Heart left ventricle (tissue), 16 donors: ENCODE results near the gene ZSCAN10. TPM values are rescaled to one million over a fixed set of nuclear protein-coding genes. Genes with fewer than 3 reads are reported as not detected.
"Not testable (repeated sequence)": the region's sequence is repeated elsewhere in the genome, so short reads cannot be mapped to it uniquely, and the experiment has no call there.

Source experiments
- ATAC-seq, 4 donors: fragments of 200-7000 bp; cut with Tn5 transposase; one replicate each; pipeline ENCODE4 v1.9.1; 2020 to 2022; ENCODE audit warnings: moderate library complexity in 4 of 4, mild to moderate bottlenecking in 3 of 4, moderate number of reproducible peaks in 1 of 4
- DNase-seq, 5 donors: peaks; one replicate each; pipeline ENCODE4 v3.0.0-alpha.2; 2020
- H3K27ac ChIP-seq, 12 donors: fragments of 200-600 bp; sonication (generic) in 4 of 12; one replicate each; pipeline versions ENCODE4 v1.5.0 to v1.8.0; 2016 to 2022; ENCODE audit warnings: mild to moderate bottlenecking in 2 of 12
- H3K27me3 ChIP-seq, 9 donors: fragments of 200-600 bp; sonication (generic) in 2 of 9; one replicate each; pipeline versions ENCODE4 v1.5.1 to v1.8.0; 2016 to 2022; ENCODE audit warnings: mild to moderate bottlenecking in 3 of 9
- H3K36me3 ChIP-seq, 9 donors: fragments of 200-600 bp; sonication (generic) in 2 of 9; one replicate each; pipeline versions ENCODE4 v1.5.0 to v1.8.0; 2018 to 2022; ENCODE audit warnings: mild to moderate bottlenecking in 2 of 9
- H3K4me1 ChIP-seq, 12 donors: fragments of 200-600 bp; sonication (generic) in 4 of 12; one replicate each; pipeline versions ENCODE4 v1.5.0 to v1.8.0; 2016 to 2022; ENCODE audit warnings: mild to moderate bottlenecking in 3 of 12
- H3K4me3 ChIP-seq, 12 donors: fragments of 200-600 bp; sonication (generic) in 4 of 12; one replicate each; pipeline versions ENCODE4 v1.5.0 to v1.8.0; 2017 to 2022; ENCODE audit warnings: mild to moderate bottlenecking in 9 of 12, moderate library complexity in 4 of 12
- H3K9me3 ChIP-seq, 12 donors: fragments of 200-600 bp; sonication (generic) in 4 of 12; one replicate each; pipeline versions ENCODE4 v1.5.0 to v1.8.0; 2016 to 2022; ENCODE audit warnings: mild to moderate bottlenecking in 1 of 12
- POLR2A ChIP-seq, 2 donors: fragments of 450-650 bp; IDR thresholded peaks; one replicate each; pipeline ENCODE4 v1.6.1; 2017; ENCODE audit warnings: antibody characterized with exemption in 2 of 2, mild to moderate bottlenecking in 2 of 2, moderate library complexity in 2 of 2
- WGBS, 4 donors: extraction: QIAGEN DNeasy Blood & Tissue Kit in 2 of 4; methylation state at CpG; one replicate each; pipeline versions ENCODE4 v1.1.5 to v1.1.7; 2013 to 2018; 5-methylcytosine and 5-hydroxymethylcytosine counted together
- intact Hi-C, 10 donors: fragments of 100-400 bp; cut with DNase I; formaldehyde crosslinking; loops; one replicate each; pipeline versions ENCODE4 v1.11.1 to v1.14.2; 2022
- polyA plus RNA-seq, 2 donors: library from polyadenylated mRNA; stranded (reverse); fragments of 200-250 nt; gene quantifications; one replicate each; pipeline ENCODE4 v1.2.3, GENCODE V29; 2013
- total RNA-seq, 9 donors: library from RNA; depleted of rRNA in 2 of 9; stranded (reverse); fragments of >200 nt in 2 of 9; fragmentation: NEBNext Ultra II Directional in 3 of 9; extraction: Animal tissue kit (Norgen Biotek cat#: 25700) in 3 of 9; gene quantifications; one replicate each; pipeline versions ENCODE4 v1.1.0 to v1.2.4, GENCODE V29; 2016 to 2023
- TF ChIP-seq, protein P1 (sequence below), 12 donors: fragments of 200-600 bp; sonication (generic) in 4 of 12; IDR thresholded peaks; one replicate each; pipeline versions ENCODE4 v1.5.0 to v1.8.0; 2018 to 2022; ENCODE audit warnings: antibody characterized with exemption in 12 of 12, mild to moderate bottlenecking in 5 of 12
- donor health status: ischemic (EF 13 %, LVEDD 7.1; RV severe dilation, severe dysfunction).
- donor health status: healthy with polysubstance abuse.
- donor health status: DM: no; HTN: yes; CAD: no.
- donor health status: DM: no; HTN: no; CAD: no.
- donor health status: ischemic (EF 25% LVEDD 6.9; RV normal size, moderate dysfunction).
- donor health status: ischemic (EF 25% LVEDD 5.7; RV mildly dilated, moderate dysfunction).
- donor health status: healthy.
- donor health status: DM: yes; HTN: yes; CAD: no.
- donor health status: ischemic (EF 35%, LVEDD 5.7; RV mildly dilated, moderate dysfunction).
- donor health status: nonischemic (EF 11% LVEDD 7.7; RV severe dilation, severe dysfunction).
- donor health status: DM: yes; HTN: yes; CAD: no.
- donor health status: PGD.
- donor health status: ischemic (EF 29% LVEDD 5.4; RV normal size, mild dysfunction).
- donor health status: nonischemic (EF 23%, LVEDD 6.1; RV moderate dilation, normal function).

ZSCAN10 gene
- total and polyA plus RNA-seq, 11 donors = not detected

GRCh38 chr16:3070608-3071111, 28.4 kb downstream of the ZSCAN10 start:
- peaks cover 0 to 42% (median 7%) of the 10 kb centered on the region in 12 donors for H3K4me1 ChIP-seq
- peaks cover 0 to 23% (median 6%) of the 10 kb centered on the region in 9 donors for H3K36me3 ChIP-seq
- 86 to 97% (median 91%) methylated on average over 6 to 9 of the region's 9 CpGs for WGBS, 4 donors
- DNase-seq (no peak), ATAC-seq (no peak)
- no peaks in the 10 kb centered on the region for H3K9me3 ChIP-seq
- no peak overlapping the region for H3K27ac ChIP-seq
- TF ChIP-seq, protein P1, sequence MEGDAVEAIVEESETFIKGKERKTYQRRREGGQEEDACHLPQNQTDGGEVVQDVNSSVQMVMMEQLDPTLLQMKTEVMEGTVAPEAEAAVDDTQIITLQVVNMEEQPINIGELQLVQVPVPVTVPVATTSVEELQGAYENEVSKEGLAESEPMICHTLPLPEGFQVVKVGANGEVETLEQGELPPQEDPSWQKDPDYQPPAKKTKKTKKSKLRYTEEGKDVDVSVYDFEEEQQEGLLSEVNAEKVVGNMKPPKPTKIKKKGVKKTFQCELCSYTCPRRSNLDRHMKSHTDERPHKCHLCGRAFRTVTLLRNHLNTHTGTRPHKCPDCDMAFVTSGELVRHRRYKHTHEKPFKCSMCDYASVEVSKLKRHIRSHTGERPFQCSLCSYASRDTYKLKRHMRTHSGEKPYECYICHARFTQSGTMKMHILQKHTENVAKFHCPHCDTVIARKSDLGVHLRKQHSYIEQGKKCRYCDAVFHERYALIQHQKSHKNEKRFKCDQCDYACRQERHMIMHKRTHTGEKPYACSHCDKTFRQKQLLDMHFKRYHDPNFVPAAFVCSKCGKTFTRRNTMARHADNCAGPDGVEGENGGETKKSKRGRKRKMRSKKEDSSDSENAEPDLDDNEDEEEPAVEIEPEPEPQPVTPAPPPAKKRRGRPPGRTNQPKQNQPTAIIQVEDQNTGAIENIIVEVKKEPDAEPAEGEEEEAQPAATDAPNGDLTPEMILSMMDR (IDR thresholded peaks at IDR 0.05) = no peak
- no peak for TF ChIP-seq POLR2A (IDR thresholded peaks at IDR 0.05)
- intact Hi-C loops = no loop called here
- H3K4me3 ChIP-seq = no peak overlapping the region
- H3K27me3 ChIP-seq = no peaks in the 10 kb centered on the region

DNA sequence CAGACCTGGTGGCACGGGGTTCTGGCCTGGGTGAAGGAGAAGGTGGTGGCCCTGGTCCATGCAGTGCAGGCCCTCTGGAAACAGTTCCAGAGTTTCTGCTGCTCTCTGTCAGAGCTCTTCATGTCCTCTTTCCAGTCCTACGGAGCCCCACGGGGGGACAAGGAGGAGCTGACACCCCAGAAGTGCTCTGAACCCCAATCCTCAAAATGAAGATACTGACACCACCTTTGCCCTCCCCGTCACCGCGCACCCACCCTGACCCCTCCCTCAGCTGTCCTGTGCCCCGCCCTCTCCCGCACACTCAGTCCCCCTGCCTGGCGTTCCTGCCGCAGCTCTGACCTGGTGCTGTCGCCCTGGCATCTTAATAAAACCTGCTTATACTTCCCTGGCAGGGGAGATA, 29.9 kb downstream of the ZSCAN10 start:
- Histone ChIP-seq H3K36me3 (peaks cover 0 to 23% (median 6%) of the 10 kb centered on the region in 9 donors), H3K4me1 (peaks cover 0 to 44% (median 14%) of the 10 kb centered on the region in 12 donors)
- 87 to 92% (median 88%) methylated on average over 8 to 10 of the region's 11 CpGs for WGBS, 4 donors
- not testable (repeated sequence) for ATAC-seq, DNase-seq, H3K4me3 ChIP-seq, H3K9me3 ChIP-seq, H3K27me3 ChIP-seq, H3K27ac ChIP-seq
- intact Hi-C loops = loop anchor here in 2 of 10 donors (5.0 kb wide), 1 partner anchor 33 kb away; no protein-coding TSS in a partner anchor

- H3K9me3 ChIP-seq = no peaks in the 10 kb centered on the region
- no peaks in the 10 kb centered on the region for H3K27me3 ChIP-seq
- peaks cover 0 to 23% (median 6%) of the 10 kb centered on the region in 9 donors for H3K36me3 ChIP-seq
- intact Hi-C loops = loop anchor here in 2 of 10 donors (5.0 kb wide), 1 partner anchor 34 kb away; no protein-coding TSS in a partner anchor
- H3K4me3 ChIP-seq = peak overlapping the region in 1 of 12 donors; percentile 69
- 59 to 80% (median 67%) methylated on average over 2 to 4 of the region's 4 CpGs for WGBS, 4 donors
- ATAC-seq = no peak
- TF ChIP-seq POLR2A (IDR thresholded peaks at IDR 0.05) = no peak
- TF ChIP-seq, protein P1 (IDR thresholded peaks at IDR 0.05) = no peak
- peaks cover 0 to 47% (median 14%) of the 10 kb centered on the region in 12 donors for H3K4me1 ChIP-seq
- peak overlapping the region in 3 of 12 donors; percentile 30 to 76 (median 37) for H3K27ac ChIP-seq
- no peak for DNase-seq
Observed at GRCh38 chr16:3068487-3068886, 30.6 kb downstream of the ZSCAN10 start.

DNA sequence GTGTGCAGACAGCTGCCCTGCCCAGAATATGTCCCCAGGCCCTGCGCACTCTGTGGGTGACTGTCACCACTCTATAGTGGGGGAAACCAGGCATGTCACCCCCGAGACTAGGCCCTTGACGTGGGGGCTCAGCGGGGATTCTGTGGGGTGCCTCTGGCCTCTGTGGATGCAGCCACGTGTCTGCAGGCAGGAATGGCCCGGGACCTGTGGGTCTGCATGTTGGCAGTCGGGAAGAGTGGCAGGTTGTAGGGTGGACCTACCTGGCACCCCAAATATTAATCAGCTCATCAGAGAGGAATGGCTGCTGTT, 32.7 kb downstream of the ZSCAN10 start:
- H3K27me3 ChIP-seq = no peaks in the 10 kb centered on the region
- H3K4me3 ChIP-seq = peak overlapping the region; percentile 30 to 71 (median 60)
- H3K36me3 ChIP-seq = peaks cover 0 to 23% (median 6%) of the 10 kb centered on the region in 9 donors
- TF ChIP-seq POLR2A (IDR thresholded peaks at IDR 0.05) = no peak
- TF ChIP-seq, protein P1 (IDR thresholded peaks at IDR 0.05) = no peak
- DNase-seq (no peak), ATAC-seq (no peak)
- H3K9me3 ChIP-seq = no peaks in the 10 kb centered on the region
- 62 to 78% (median 68%) methylated on average over 5 to 7 of the region's 7 CpGs for WGBS, 4 donors
- peak overlapping the region; percentile 62 to 95 (median 87) for H3K27ac ChIP-seq
- intact Hi-C loops = loop anchor here in 2 of 10 donors (5.0 kb wide), 1 partner anchor 36 kb away; no protein-coding TSS in a partner anchor
- H3K4me1 ChIP-seq = peaks cover 0 to 53% (median 14%) of the 10 kb centered on the region in 12 donors
